DMS79 treated with DMSO at 0.1 percent for 48 hours (cell line): Measurements from ENCODE around the gene SIPA1L3.

Experiments
- DNase-seq: peaks from one replicate; lab custom pipeline; 2025; lab: John Stamatoyannopoulos, UW

Gene SIPA1L3

GRCh38 chr19:38239816-38240215, 332.8 kb downstream of the SIPA1L3 start:
- DNase-seq, result no peak

- DNase-seq, result no peak
These were observed 336.3 kb downstream of the SIPA1L3 start for GRCh38 chr19:38243279-38243673.

- DNase-seq, result no peak
These were observed 339.0 kb downstream of the SIPA1L3 start for GRCh38 chr19:38245826-38246498.

GRCh38 chr19:38247126-38247525, 340.1 kb downstream of the SIPA1L3 start:
- no peak for DNase-seq

- no peak for DNase-seq
These were observed 340.8 kb downstream of the SIPA1L3 start for GRCh38 chr19:38247734-38248268.

GRCh38 chr19:38248421-38248820, 341.4 kb downstream of the SIPA1L3 start:
- DNase-seq, result no peak

- no peak for DNase-seq
These were observed 343.4 kb downstream of the SIPA1L3 start for GRCh38 chr19:38250428-38250820.

GRCh38 chr19:38250821-38251563, 344.0 kb downstream of the SIPA1L3 start:
- no peak for DNase-seq

- DNase-seq, result no peak
These were observed 344.6 kb downstream of the SIPA1L3 start for GRCh38 chr19:38251564-38252051.

GRCh38 chr19:38252385-38252784, 345.4 kb downstream of the SIPA1L3 start:
- DNase-seq, result no peak

- no peak for DNase-seq
These were observed 346.1 kb downstream of the SIPA1L3 start for GRCh38 chr19:38252941-38253691.

- no peak for DNase-seq
These were observed 346.8 kb downstream of the SIPA1L3 start for GRCh38 chr19:38253788-38254187.

GRCh38 chr19:38255383-38256014, 348.5 kb downstream of the SIPA1L3 start:
- no peak for DNase-seq
